Measurements from ENCODE around the gene MMUT. TPM values are rescaled to one million over a fixed set of nuclear protein-coding genes. Genes with fewer than 3 reads are reported as not detected.
"Not testable (repeated sequence)": the region's sequence is repeated elsewhere in the genome, so short reads cannot be mapped to it uniquely, and the experiment has no call there.

Gene MMUT
- total RNA-seq, 1 donor from 2014 or later = 38.3 TPM

DNA sequence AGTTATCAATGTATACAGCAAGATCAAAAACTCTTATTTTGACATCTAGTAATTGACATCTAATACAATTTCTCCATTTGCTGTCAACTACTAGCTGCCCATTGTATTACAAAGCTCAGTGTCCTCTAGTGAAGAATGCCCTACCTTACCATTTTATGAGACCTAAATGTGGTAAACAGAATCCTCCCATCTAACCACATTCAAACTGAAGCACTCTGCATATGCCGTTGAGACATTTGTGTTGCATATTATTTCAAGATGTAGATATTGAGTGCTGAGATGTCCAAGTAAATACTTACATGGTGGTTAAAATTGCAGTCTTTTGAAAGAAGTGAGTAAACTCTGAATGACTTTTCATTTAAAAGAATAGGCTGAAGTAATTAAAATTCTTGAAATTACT lies 36.1 kb upstream of the MMUT start:
- TF ChIP-seq CTCF (IDR thresholded peaks at IDR 0.05; ENCODE audit: borderline replicate concordance) = no peak
- Histone ChIP-seq H3K4me3 (no peak overlapping the region), H3K27me3 (ENCODE audit: low read depth) (no peaks in the 10 kb centered on the region), H3K27ac (replicated peaks) (no peak overlapping the region), H3K9me3 (replicated peaks) (no peaks in the 10 kb centered on the region), H3K4me1 (no peaks in the 10 kb centered on the region), H3K36me3 (no peaks in the 10 kb centered on the region)
- intact Hi-C loops (cut with micrococcal nuclease) = no loop called here
- no peak for DNase-seq

DNA sequence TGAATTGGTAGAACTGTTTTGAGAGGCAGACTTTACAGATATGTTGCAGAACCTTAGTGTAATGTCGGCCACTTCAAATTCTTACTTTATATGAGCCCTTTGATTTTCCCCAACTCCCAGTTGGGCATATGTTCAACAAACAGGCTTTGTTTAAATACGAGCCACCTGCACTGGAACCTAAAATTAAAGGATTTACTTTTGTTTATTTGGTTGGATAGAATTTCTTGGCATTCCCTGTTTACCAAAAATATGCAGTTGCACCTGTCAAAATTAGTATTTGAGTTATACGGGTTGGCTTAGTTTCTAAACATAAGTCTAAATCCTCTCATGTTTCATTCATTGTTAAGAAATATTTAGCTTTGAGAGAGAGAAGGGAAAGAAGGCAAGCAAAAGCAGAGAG lies 34.3 kb upstream of the MMUT start:
- Histone ChIP-seq H3K27me3 (ENCODE audit: low read depth) (no peaks in the 10 kb centered on the region), H3K4me1 (no peaks in the 10 kb centered on the region), H3K36me3 (peaks cover 5% of the 10 kb centered on the region), H3K27ac (replicated peaks) (no peak overlapping the region), H3K4me3 (no peak overlapping the region), H3K9me3 (replicated peaks) (no peaks in the 10 kb centered on the region)
- no peak for TF ChIP-seq CTCF (IDR thresholded peaks at IDR 0.05; ENCODE audit: borderline replicate concordance)
- no peak for DNase-seq
- intact Hi-C loops (cut with micrococcal nuclease) = no loop called here

GRCh38 chr6:49490633-49491032 lies 27.6 kb upstream of the MMUT start:
- TF ChIP-seq CTCF (IDR thresholded peaks at IDR 0.05; ENCODE audit: borderline replicate concordance) = no peak
- no peak for DNase-seq

GRCh38 chr6:49483380-49483779 lies 20.3 kb upstream of the MMUT start:
- H3K4me1 ChIP-seq; intact Hi-C loops (cut with micrococcal nuclease); H3K27ac ChIP-seq (replicated peaks); H3K9me3 ChIP-seq (replicated peaks); DNase-seq; H3K27me3 ChIP-seq (ENCODE audit: low read depth); H3K4me3 ChIP-seq: not testable (repeated sequence)
- peaks cover 12% of the 10 kb centered on the region for H3K36me3 ChIP-seq

More at GRCh38 chr6:49490633-49491032, 27.6 kb upstream of the MMUT start:
- Histone ChIP-seq H3K4me1 (no peaks in the 10 kb centered on the region), H3K9me3 (replicated peaks) (no peaks in the 10 kb centered on the region), H3K4me3 (no peak overlapping the region), H3K27ac (replicated peaks) (no peak overlapping the region), H3K36me3 (peaks cover 42% of the 10 kb centered on the region), H3K27me3 (ENCODE audit: low read depth) (no peaks in the 10 kb centered on the region)
- intact Hi-C loops (cut with micrococcal nuclease) = no loop called here

GRCh38 chr6:49481846-49482245 lies 18.8 kb upstream of the MMUT start:
- H3K4me1 ChIP-seq; H3K27me3 ChIP-seq (ENCODE audit: low read depth); DNase-seq; H3K27ac ChIP-seq (replicated peaks); H3K9me3 ChIP-seq (replicated peaks); intact Hi-C loops (cut with micrococcal nuclease); H3K4me3 ChIP-seq; H3K36me3 ChIP-seq: not testable (repeated sequence)

GRCh38 chr6:49479308-49479970 lies 16.4 kb upstream of the MMUT start:
- no peak for TF ChIP-seq CTCF (IDR thresholded peaks at IDR 0.05; ENCODE audit: borderline replicate concordance)
- no peak for DNase-seq
- no peak overlapping the region for H3K4me3 ChIP-seq

DNA sequence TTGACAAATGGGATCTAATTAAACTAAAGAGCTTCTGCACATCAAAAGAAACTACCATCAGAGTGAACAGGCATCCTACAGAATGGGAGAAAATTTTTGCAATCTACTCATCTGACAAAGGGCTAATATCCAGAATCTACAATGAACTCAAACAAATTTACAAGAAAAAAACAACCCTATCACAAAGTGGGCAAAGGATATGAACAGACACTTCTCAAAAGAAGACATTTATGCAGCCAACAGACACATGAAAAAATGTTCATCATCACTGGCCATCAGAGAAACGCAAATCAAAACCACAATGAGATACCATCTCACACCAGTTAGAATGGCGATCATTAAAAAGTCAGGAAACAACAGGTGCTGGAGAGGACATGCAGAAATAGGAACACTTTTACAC lies 13.5 kb upstream of the MMUT start:
- DNase-seq; H3K4me1 ChIP-seq; H3K4me3 ChIP-seq; H3K27me3 ChIP-seq (ENCODE audit: low read depth); H3K9me3 ChIP-seq (replicated peaks); intact Hi-C loops (cut with micrococcal nuclease); H3K27ac ChIP-seq (replicated peaks): not testable (repeated sequence)
- H3K36me3 ChIP-seq = peaks cover 30% of the 10 kb centered on the region

More at GRCh38 chr6:49479308-49479970, 16.4 kb upstream of the MMUT start:
- Histone ChIP-seq H3K9me3 (replicated peaks) (no peaks in the 10 kb centered on the region), H3K36me3 (peaks cover 8% of the 10 kb centered on the region), H3K4me1 (no peaks in the 10 kb centered on the region), H3K27ac (replicated peaks) (no peak overlapping the region), H3K27me3 (ENCODE audit: low read depth) (no peaks in the 10 kb centered on the region)
- intact Hi-C loops (cut with micrococcal nuclease) = no loop called here

All from left ventricle myocardium inferior (tissue), 1 donor.